ENCODE results near the gene EYS.
"Not testable (repeated sequence)": the region's sequence is repeated elsewhere in the genome, so short reads cannot be mapped to it uniquely, and the experiment has no call there.

EYS gene

DNA sequence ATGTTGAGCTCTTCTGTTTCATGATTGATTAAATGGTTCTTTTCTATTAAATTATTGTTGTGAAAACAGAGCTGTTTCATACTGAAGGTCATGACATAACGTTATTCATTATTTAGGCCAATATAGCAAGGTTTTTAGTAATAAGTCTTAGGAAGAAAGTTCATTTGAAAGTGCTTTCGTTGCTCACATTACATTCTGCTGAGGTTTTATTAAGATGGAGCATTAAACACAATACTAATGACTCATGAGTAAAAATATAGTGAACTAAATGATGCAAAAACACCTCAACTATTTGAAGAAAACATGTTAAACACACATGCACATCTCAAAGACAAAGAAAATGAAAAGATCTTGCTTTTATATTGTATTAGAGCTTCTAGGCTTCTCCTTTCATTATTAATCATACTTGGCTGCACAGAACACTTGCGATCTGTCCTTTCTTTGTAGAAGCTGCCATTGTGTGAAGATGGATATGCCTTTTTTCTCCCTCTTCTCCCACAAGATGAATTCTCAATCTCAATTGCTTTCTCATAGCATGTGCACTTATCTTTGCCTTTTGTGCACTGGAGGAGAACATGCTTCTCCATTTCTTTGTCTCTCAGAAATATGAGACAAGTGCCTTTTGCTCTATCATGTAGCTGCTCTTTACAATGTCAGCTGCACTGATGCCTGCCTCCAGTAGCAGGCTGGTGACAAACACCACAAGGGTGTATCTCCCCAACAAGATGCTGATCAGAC, 1759.1 kb downstream of the EYS start:
- no peak for DNase-seq (ENCODE audit: low read depth)

DNA sequence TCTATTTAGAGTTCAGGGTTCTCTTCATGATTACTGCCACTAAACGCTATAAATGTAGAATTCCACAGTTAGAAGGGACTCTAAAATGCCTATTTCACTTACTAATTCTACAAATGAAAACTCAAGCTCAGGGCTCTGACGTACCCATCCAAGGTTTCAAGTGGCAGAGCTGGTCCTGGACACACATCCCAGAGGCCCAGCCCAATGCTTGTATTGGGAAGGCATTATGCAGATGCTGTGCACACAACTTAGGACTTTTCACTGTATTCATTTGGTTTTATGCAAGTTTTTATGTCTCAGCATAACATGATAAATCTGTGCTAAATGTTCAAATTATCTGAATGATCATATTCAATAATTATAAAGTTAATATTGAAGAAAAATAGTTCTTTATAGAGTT, 1761.0 kb downstream of the EYS start:
- no peak for DNase-seq (ENCODE audit: low read depth)

- no peak for DNase-seq (ENCODE audit: low read depth)
Measured at GRCh38 chr6:63943826-63944225, 1763.2 kb downstream of the EYS start.

DNA sequence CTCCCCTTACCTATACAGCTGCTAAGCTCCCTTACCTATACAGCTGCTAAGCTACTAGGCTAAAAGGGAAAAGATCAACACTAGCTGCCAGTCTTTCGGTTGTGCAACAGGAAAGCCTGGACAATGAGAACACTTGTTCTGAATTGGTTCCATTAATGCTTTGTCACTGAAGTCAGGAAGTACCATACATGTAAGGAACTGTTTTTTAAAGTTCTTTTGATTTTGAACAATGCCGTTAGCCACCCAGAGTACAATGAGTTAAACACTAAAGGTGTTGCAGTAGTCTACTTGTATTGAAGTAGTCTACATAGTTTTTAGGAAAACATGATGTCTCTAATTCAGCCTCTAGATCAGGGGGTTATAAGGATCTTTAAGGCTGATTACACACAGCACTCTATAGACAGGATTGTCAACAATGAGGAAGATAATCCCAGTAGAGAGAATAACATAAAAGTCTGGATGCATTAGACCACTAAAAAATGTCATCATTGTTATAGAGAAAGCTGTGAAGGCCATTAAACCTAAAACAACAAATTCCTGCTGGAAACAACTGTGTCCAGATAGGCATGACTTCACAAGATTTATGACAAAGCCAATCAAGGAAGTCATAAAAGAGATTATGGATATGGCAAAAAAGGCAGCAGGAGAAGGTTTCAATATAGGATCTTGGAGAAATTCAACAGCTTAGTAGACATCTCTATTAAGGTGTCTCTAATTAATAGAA, 1765.1 kb downstream of the EYS start:
- no peak for DNase-seq (ENCODE audit: low read depth)

- DNase-seq (ENCODE audit: low read depth), result no peak
Measured at GRCh38 chr6:63940056-63940455, 1767.0 kb downstream of the EYS start.

DNA sequence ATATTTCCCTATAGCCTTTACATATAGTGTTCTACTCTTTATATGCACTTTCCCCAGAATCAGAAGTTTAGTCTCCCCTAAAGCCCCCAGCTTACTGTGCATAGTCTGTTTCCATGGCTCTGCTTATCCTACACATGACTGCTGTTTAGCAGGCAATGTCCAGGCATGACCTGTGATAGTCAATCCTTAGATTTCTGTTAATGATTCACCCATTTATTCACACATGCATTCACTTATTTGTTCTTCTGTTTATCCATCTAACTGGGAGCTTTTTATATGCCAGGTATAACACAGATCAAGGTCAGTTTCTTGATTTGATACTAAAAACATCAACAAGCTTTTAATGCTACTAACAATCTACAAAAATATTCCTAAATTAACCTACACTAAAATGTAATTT, 1770.6 kb downstream of the EYS start:
- no peak for DNase-seq (ENCODE audit: low read depth)

DNA sequence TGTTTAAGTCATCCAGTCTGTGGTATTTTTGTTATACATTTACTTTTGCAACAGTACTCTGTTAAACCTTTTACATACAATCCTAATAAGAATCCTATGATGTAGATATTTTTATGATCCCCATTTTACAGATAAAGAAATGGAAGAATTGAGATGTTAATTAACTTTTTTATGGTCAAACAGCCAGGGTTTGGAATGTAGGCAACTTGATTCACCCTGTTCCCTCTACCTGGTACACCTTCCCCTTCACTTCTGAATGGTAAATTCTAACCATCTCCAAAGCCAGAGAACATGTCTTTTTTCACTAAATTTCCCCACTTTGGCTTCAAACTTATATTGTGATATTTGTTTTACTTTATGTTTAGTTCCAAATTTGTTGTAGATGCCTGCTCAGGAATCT, 1771.3 kb downstream of the EYS start:
- DNase-seq (ENCODE audit: low read depth), result no peak

- DNase-seq (ENCODE audit: low read depth), result not testable (repeated sequence)
Measured at GRCh38 chr6:63933948-63934347, 1773.1 kb downstream of the EYS start.

DNA sequence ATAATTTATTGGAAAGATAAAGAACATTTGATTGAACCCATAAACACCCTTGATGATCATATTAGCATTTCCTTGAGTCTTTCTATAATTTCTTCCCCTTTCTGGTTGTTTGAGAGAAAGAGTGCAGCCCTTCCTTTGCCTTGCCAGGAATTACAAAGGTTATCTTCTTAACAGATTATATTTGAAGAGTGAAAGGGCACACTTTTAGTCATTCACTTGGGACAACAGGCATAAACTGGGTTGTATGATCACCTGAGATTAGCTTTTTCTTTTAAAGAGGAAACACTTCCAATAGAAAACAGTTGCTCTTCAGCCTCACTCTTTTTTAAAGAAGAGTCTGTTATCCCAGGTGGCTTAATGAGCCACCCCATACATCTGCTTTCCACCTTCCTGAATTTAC, 1776.2 kb downstream of the EYS start:
- DNase-seq (ENCODE audit: low read depth), result no peak

- DNase-seq (ENCODE audit: low read depth), result no peak
Measured at GRCh38 chr6:63929111-63929510, 1777.9 kb downstream of the EYS start.

DNA sequence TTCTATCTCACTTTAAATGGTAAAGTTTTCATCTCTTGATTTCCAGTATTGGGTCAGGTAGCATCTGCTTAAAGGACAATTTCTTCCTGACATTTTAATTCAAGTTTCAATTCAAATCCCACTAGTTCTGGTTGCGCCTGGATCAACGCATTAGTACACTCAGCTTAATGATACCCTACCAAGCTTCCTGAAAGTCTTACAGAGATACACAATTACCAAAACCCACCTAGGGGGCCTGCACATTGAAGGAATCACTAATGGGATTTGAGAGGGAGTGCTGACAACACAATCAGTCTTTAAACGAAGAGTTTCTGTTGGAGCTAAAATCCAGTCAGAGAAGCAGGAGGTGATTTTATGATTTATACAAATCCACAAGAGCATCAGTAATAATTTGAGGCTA, 1778.4 kb downstream of the EYS start:
- no peak for DNase-seq (ENCODE audit: low read depth)

GRCh38 chr6:63926950-63927927, 1779.8 kb downstream of the EYS start:
- DNase-seq (ENCODE audit: low read depth), result no peak

- DNase-seq (ENCODE audit: low read depth), result no peak
Measured at GRCh38 chr6:63926258-63926780, 1780.7 kb downstream of the EYS start.

- DNase-seq (ENCODE audit: low read depth), result no peak
Measured at GRCh38 chr6:63923139-63923739, 1783.8 kb downstream of the EYS start.

- no peak for DNase-seq (ENCODE audit: low read depth)
Measured at GRCh38 chr6:63919556-63920110, 1787.4 kb downstream of the EYS start.

GRCh38 chr6:63912887-63913286, 1794.1 kb downstream of the EYS start:
- DNase-seq (ENCODE audit: low read depth), result no peak

DNA sequence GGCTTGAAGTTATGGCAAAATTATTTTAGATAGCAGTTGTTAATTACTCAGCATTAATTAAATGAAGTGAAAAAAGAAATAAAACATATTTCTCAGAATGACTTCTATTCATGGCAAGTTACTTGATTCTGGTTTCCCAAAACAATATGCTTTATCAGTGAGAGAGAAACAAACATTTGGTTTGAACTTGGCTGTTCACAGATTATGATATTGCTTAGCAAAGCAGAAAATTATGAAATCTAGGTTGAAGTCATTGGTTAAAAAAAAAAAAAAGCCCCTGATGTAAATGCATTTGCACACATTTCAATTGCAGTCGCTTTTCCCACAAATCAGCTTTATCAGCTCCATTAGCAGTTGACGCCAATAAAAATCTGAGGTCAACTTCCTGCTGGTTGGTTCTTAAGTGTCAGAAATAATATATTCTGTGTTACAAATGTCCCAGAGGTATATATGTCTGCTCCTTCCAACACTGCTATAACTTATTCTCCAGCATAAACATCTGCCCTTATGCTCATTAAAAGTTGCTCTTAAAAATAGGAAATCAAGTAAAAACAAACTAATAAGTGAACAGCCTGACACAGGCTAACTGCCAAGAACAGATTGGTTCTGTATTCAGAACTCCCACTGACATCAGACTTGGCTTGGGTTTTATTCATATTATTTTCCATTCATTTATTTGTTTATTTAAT, 1796.0 kb downstream of the EYS start:
- DNase-seq (ENCODE audit: low read depth), result no peak

GRCh38 chr6:63904650-63905248, 1802.3 kb downstream of the EYS start:
- no peak for DNase-seq (ENCODE audit: low read depth)

GRCh38 chr6:63899550-63899949, 1807.5 kb downstream of the EYS start:
- DNase-seq (ENCODE audit: low read depth), result no peak

DNA sequence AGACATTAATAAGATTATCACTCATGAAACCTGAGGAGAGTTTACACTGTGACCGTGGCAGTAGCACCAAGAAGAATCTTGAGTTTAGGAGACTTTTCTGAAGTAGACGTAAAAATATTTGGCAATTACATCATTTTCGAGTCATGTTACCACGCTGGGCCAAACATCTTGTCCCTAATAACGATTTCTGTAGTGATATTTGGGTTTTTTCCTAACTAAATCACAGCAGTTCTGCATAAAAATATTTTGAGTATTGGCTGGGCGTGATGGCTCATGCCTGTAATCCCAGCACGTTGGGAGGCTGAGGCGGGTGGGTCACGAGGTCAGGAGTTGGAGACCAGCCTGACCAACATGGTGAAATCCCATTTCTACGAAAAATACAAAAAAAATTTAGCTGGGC, 1809.1 kb downstream of the EYS start:
- DNase-seq (ENCODE audit: low read depth), result no peak

DNA sequence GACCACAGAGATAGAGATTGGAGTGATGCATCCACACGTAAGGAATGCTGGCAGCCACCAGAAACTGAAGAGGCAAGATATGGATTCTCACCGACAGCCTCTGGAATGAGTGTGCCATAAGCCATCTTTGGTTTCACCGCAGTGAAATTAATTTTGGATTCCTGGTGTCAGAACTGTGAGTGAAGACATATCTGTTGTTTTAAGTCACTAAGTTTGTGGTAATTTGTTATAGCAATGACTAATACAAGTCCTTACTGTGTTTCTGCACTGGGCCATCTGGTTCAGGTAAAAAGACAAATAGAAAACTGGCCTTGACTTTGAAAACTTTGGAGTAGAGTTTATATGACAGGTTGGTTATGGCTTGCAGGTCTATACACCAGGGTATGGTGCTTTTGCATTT, 1809.6 kb downstream of the EYS start:
- no peak for DNase-seq (ENCODE audit: low read depth)

Measured in stimulated activated CD8-positive, alpha-beta memory T cell treated with anti-CD3 and anti-CD28 coated beads, Interleukin-4, amount 100 ng/mL, for 24 hours (primary cell).